SW480 (cell line): ENCODE results near the gene GP1BB.
A peak's percentile ranks its signal among the peaks of the same experiment; 100 is the strongest.

Source experiments
- DNase-seq: peaks from one replicate; pipeline ENCODE4 v3.0.0-alpha.2; 2016; ENCODE audit warnings: low spot score

The GP1BB gene

DNA sequence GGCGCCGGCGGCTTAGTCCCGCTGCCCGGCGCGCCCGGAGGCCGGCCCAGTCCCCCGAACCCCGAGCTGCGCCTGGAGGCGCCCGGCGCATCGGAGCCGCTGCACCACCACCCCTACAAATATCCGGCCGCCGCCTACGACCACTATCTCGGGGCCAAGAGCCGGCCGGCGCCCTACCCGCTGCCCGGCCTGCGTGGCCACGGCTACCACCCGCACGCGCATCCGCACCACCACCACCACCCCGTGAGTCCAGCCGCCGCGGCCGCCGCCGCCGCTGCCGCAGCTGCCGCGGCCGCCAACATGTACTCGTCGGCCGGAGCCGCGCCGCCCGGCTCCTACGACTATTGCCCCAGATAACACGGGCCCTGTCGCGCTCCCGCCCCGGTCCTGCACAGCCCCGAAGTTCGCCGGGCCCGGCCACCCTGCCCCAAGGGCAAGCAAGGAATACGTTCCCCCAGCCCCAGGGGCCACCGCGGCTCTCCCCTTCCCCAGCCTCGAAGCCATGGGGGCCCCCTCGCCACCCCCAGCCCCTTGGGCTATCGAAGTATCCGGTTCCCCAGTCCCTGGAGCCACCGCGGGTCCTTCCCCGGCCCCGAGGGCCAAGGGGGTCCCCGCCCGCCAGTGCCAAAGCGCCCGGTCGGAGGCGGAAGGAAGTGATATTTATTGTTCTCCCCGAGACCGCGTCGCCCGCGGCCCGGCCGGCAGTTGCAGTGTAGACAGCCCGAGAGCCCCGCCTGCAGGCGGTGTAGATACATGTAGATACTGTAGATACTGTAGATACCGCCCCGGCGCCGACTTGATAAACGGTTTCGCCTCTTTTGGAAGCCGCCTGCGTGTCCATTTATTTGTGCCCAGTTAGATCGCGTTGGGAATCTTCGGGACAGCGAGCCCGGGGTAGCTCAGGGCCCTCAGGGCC, 43.4 kb downstream of the GP1BB start:
- peak; percentile 80 for DNase-seq

DNA sequence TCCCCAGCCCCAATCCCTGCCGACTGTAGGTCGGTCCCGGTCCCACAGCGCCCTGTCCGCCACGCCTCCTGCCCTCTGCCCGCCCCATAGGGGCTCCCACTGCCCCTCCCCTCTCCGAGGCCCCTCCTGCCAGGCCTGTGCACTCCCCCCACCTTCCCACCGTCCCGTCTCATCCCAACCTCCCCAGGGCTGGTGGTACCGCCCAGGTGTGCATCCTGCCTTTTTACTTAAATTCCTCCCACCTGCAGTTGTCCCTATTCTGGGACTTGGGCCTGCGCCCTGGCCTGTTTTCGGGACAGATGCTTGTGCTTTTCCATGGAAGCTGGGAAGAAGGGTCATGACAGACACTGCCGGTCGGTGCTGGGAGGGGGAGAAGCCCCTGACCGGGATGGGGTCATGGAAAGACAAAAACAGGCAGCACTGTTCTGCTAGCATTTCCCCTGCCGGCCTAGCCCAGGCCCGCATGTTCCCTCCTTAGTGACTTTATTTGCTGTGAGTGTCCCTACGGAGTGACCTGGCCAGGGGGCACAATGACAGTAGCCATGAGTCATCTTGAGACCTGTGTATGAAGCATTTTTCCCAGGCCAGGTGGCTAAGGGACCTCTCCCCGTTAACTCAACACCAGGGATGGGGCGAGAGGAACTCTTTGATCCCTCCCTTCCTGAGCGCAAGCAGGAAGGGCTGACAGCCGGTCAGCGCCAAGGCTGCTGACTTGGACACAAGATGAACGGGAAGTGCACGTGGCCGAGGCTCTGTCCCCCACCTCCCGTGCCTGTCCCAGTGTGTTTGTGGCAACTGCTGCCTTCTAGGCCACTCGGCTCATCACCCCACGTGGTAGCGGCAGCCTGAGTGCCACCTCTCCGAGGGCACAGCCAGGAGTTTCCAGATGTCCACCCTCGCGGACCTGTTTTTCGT, 44.3 kb downstream of the GP1BB start:
- DNase-seq, result peak; percentile 49

DNA sequence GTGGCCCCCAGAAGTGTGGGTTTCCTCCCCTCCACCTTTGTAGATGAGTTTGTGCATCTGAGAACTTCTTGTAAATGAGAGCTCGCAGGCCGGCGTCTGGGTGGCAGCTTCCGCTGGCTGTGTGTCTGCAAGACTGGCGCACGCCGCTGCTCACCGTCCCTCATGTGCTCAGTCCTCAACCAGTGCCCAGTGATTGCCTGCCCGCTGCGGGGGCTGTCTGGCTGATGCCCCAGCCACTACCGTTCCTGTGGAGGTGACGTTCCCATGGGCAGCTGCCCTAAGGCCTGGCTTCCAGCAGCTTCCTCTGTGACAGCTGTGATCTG, 46.0 kb downstream of the GP1BB start:
- DNase-seq, result no peak

DNA sequence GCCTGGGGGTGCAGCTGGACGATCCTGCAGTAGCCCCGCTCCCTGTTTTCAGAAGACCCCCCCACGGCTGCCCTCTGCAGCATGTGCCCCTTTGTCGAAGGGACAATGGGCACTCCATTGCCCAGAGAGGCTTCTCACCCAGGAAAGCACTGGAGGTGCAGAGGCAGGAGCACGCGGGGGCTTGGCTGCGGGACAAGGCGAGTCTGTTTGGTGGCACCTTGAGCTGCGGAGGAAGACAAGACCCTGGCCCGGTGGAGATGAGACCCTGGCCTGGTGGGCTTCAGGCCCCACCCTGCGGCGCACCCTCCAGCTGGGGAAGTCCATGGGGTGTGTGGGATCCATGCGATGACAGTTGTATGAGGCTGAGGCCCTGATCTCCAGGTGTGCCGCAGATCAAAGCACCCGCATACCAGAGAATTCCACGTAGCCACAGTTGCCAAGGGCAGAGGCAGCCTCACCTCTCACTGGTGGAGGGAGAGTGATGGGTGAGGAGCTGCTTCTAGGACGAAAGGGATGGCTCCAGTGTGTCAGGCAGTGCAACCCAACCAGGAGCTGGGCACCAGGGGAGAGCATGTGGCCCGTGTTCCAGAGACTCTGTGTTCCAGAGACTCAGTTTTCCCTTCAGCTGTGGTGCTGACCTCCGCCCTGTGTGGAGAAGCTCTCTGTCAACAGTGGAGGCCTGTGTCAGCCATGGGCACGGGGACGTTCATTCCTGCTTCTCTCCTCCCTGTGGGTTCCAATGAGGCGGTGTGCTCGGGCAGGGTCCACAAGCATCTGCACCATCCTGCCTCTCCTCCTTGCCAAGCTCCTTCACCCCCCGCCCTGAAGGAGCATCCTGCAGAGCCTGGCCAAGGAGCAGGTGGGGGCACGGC, 47.2 kb downstream of the GP1BB start:
- peak; percentile 85 for DNase-seq

DNA sequence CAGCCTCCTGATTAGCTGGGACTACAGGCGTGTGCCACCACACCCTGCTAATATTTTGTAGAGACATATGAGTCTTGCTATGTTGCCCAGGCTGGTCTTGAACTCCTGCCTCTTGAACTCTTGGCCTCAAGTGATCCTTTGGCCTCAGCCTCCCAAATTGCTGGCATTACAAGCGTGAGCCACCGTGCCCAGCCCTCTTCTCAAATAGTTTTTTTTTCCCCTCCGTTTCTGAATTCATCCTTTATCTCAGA, 49.0 kb downstream of the GP1BB start:
- DNase-seq, result no peak

DNA sequence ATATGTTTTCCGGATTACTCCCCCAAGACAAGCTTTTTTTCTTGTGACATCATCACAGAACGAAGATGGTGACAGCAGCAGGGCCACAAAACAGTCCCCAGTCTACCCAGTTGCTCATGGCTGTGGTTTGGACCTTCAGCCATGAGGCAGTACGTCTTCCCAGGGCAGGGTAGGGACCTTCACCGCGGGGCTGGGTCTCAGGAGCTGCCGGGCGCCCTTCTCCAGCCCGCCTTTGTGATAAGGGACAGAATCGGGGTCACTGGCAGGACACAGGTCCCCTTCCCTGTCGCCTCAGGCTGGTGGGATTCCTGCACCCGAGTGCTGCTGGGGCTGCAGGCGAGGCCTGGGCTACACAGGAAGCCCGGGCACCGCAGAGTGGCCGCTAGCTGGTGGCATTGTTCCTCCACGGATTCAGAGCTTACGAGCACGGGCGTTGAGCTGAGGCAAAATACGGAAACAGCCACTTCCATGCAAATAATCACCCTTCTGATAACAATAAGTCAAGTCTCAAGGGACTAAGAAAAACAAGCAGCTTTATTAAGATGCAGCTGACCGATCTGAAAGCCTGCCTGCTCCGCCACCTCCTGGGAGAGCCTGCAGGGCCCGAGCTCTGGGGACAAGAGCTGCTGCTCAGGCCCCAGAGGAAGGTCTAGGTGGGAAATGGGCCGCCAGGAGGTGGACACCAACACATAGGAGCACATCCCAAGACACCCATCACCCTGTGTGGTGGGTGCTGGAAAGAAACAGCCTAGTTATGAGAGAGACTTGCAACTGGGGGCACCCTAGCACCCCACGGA, 49.5 kb downstream of the GP1BB start:
- DNase-seq, result no peak

DNA sequence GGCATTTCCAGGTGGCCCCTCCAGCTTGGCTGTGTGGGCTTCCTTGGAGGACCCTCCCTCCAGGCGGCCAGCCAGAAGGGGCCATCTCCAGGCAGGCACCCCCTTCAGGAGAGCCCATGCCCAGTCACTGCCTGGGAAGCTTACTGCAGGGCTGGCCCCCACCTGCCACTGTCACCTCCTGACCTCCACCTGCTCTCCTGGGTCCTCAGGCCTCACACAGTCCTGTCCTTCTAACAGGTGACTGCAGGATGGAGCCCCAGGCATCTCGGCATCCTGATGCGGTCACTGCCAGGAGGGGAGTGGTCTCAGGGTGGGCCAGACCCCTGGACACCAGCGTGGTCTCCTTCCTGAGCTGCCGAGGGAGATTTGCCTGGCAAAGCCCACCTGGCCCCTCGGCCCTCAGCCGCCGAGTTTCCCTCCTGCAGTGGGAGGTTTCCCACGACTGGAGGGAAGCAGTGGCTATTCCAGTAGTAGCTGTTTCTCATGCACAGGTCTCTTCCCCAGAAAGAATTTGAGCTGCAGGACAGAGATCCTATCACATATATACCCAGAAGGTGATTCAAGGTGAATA, 50.2 kb downstream of the GP1BB start:
- no peak for DNase-seq
